Glomerular visceral epithelial cell (primary cell): ENCODE results near the gene JAK1.
"Not testable (repeated sequence)": the region's sequence is repeated elsewhere in the genome, so short reads cannot be mapped to it uniquely, and the experiment has no call there.

Experiments
- DNase-seq: peaks from one replicate; pipeline ENCODE4 v3.0.0-alpha.2; 2016; ENCODE audit errors: extremely low spot score

JAK1 gene

GRCh38 chr1:64966158-64966971, at the start of gene JAK1:
TSS of gene JAK1 (minus strand) at chr1:64966549. CDS start at chr1:64886264, 80,285 bp downstream.
- peak; percentile 90 for DNase-seq

GRCh38 chr1:65014321-65014720, 48.0 kb upstream of the JAK1 start:
- no peak for DNase-seq

GRCh38 chr1:65011983-65012382, 45.6 kb upstream of the JAK1 start:
- DNase-seq, result no peak

- DNase-seq, result no peak
Measured at GRCh38 chr1:65009724-65010420, 43.5 kb upstream of the JAK1 start.

- no peak for DNase-seq
Measured at GRCh38 chr1:65009176-65009575, 42.8 kb upstream of the JAK1 start.

- DNase-seq, result no peak
Measured at GRCh38 chr1:65006806-65007205, 40.5 kb upstream of the JAK1 start.

- no peak for DNase-seq
Measured at GRCh38 chr1:65003316-65003664, 36.9 kb upstream of the JAK1 start.

GRCh38 chr1:65002508-65003315, 36.4 kb upstream of the JAK1 start:
- DNase-seq, result peak; percentile 69

GRCh38 chr1:65002156-65002507, 35.8 kb upstream of the JAK1 start:
- no peak for DNase-seq

- DNase-seq, result no peak
Measured at GRCh38 chr1:65001231-65001792, 35.0 kb upstream of the JAK1 start.

GRCh38 chr1:64998425-64998948, 32.1 kb upstream of the JAK1 start:
- DNase-seq, result not testable (repeated sequence)

- DNase-seq, result no peak
Measured at GRCh38 chr1:64996541-64997257, 30.4 kb upstream of the JAK1 start.

- DNase-seq, result no peak
Measured at GRCh38 chr1:64995316-64995715, 29.0 kb upstream of the JAK1 start.

- DNase-seq, result no peak
Measured at GRCh38 chr1:64986903-64987871, 20.8 kb upstream of the JAK1 start.

GRCh38 chr1:64984737-64985136, 18.4 kb upstream of the JAK1 start:
- peak; percentile 22 for DNase-seq

- DNase-seq, result no peak
Measured at GRCh38 chr1:64984106-64984505, 17.8 kb upstream of the JAK1 start.

GRCh38 chr1:64983110-64983509, 16.8 kb upstream of the JAK1 start:
- peak; percentile 58 for DNase-seq

GRCh38 chr1:64981601-64982533, 15.5 kb upstream of the JAK1 start:
- peak; percentile 78 for DNase-seq
